HFFc6 (cell line): ENCODE data around the gene ATP2B3. TPM values are rescaled to one million over a fixed set of nuclear protein-coding genes. Genes with fewer than 3 reads are reported as not detected.
A peak's percentile ranks its signal among the peaks of the same experiment; 100 is the strongest.

Experiments
- DNase-seq: peaks from one replicate; pipeline ENCODE4 v3.0.0-alpha.2; 2018
- H3K27ac Mint-ChIP-seq: 2 replicates; pipeline ENCODE4 v1.8.0; 2020; ENCODE audit warnings: mild to moderate bottlenecking, mixed read lengths
- H3K27me3 Mint-ChIP-seq: 2 replicates; pipeline ENCODE4 v1.8.0; 2021; ENCODE audit warnings: mild to moderate bottlenecking, moderate library complexity, mixed read lengths; ENCODE audit not compliant: insufficient read depth
- H3K36me3 Mint-ChIP-seq: 2 replicates; pipeline ENCODE4 v1.8.0; 2021; ENCODE audit warnings: low read depth, mixed read lengths
- H3K4me1 Mint-ChIP-seq: 2 replicates; pipeline ENCODE4 v1.8.0; 2020; ENCODE audit warnings: low read depth, mixed read lengths
- H3K4me3 Mint-ChIP-seq: 2 replicates; pipeline ENCODE4 v1.8.0; 2020; ENCODE audit warnings: mild to moderate bottlenecking, moderate library complexity, mixed read lengths
- H3K9me3 Mint-ChIP-seq: 2 replicates; pipeline ENCODE4 v1.8.0; 2020; ENCODE audit warnings: mild to moderate bottlenecking, mixed read lengths
- total RNA-seq, 6 experiments: library from RNA; stranded (reverse); fragmentation: NEBNext Ultra II Directional; extraction: Animal tissue kit (Norgen Biotek cat#: 25700); gene quantifications; 2 replicates in 1 of 6; 3 replicates in 5 of 6; pipeline ENCODE4 v1.2.3, GENCODE V29; 2021
- TF ChIP-seq, protein P1 (sequence below): fragments of 200-600 bp; sonication (generic); IDR thresholded peaks from 2 replicates; pipeline ENCODE4 v1.5.0; 2021; ENCODE audit warnings: antibody characterized with exemption, mild to moderate bottlenecking

Gene ATP2B3
- total RNA-seq, 6 experiments from 2014 or later = not detected

DNA sequence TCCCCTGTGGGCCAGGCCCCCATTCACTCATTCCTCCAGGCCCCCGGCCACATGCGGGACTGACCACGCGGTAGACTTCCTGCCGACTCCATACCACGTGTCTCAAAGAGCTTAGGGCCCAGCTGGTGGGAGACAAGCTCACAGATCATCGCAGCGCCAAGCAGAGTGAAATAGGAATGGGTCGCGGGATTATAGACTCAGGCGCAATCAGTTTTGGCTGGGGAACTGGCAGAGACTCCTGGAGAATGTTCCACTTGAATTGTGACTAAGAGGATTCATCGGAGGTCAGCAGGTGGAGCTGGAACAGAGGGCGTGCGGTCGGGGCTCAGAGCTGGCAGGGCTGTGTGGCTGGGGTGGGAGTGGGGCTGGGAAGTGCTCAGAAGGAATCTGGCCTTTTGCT, 15.6 kb downstream of the ATP2B3 start:
- H3K4me1 Mint-ChIP-seq = no peaks in the 10 kb centered on the region
- H3K36me3 Mint-ChIP-seq = no peaks in the 10 kb centered on the region
- peaks cover 20% of the 10 kb centered on the region for H3K27me3 Mint-ChIP-seq
- no peaks in the 10 kb centered on the region for H3K9me3 Mint-ChIP-seq
- no peak for DNase-seq
- TF ChIP-seq, protein P1, sequence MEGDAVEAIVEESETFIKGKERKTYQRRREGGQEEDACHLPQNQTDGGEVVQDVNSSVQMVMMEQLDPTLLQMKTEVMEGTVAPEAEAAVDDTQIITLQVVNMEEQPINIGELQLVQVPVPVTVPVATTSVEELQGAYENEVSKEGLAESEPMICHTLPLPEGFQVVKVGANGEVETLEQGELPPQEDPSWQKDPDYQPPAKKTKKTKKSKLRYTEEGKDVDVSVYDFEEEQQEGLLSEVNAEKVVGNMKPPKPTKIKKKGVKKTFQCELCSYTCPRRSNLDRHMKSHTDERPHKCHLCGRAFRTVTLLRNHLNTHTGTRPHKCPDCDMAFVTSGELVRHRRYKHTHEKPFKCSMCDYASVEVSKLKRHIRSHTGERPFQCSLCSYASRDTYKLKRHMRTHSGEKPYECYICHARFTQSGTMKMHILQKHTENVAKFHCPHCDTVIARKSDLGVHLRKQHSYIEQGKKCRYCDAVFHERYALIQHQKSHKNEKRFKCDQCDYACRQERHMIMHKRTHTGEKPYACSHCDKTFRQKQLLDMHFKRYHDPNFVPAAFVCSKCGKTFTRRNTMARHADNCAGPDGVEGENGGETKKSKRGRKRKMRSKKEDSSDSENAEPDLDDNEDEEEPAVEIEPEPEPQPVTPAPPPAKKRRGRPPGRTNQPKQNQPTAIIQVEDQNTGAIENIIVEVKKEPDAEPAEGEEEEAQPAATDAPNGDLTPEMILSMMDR = no peak
- H3K4me3 Mint-ChIP-seq = no peak overlapping the region
- H3K27ac Mint-ChIP-seq = no peak overlapping the region

GRCh38 chrX:153537080-153537479, 19.6 kb downstream of the ATP2B3 start:
- TF ChIP-seq, protein P1 = no peak
- Mint-ChIP-seq H3K27me3 (peaks cover 9% of the 10 kb centered on the region), H3K4me1 (no peaks in the 10 kb centered on the region), H3K36me3 (no peaks in the 10 kb centered on the region), H3K9me3 (no peaks in the 10 kb centered on the region), H3K27ac (no peak overlapping the region), H3K4me3 (no peak overlapping the region)
- no peak for DNase-seq

DNA sequence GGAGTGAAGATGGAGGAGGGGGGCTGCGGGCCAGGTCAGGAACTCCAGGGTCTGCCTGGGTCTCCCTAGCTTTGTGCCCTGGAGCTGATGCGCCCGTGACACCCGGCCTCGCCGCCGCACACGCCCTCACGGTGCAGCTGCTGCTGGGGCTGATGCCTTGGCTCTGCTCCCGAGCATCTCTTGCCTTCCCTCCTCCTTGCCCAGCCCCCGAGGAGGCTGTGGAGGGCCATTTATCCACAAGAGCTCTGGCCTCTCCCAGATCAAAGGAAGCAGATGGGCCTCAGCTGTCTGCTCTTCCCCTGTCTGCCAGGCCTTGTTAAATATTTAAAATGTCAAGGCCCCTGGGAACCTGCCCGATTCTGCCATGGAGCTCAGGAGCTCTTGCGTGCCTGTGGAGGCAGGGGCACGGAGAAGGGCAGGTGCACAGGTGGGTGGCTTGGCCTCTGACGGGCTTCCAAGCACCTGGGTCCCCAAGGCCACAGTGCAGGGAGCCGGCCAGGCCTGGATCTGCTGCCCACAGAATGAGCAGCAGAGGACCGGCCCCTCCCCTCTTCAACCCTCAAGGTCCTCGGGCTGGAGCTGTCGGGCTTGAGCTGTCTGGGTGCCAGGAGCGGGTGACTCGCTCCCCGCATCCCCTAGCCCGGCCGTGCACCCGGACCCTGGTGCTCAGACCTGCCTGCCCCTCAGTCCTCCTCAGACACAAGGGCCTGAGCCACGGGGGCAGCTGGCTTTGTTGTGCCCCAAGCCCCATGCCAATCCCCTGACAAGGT, 20.3 kb downstream of the ATP2B3 start:
- DNase-seq = no peak
- peaks cover 10% of the 10 kb centered on the region for H3K27me3 Mint-ChIP-seq
- H3K27ac Mint-ChIP-seq = no peak overlapping the region
- TF ChIP-seq, protein P1 = no peak
- H3K9me3 Mint-ChIP-seq = no peaks in the 10 kb centered on the region
- no peak overlapping the region for H3K4me3 Mint-ChIP-seq
- H3K4me1 Mint-ChIP-seq = no peaks in the 10 kb centered on the region
- no peaks in the 10 kb centered on the region for H3K36me3 Mint-ChIP-seq

- Mint-ChIP-seq H3K36me3 (no peaks in the 10 kb centered on the region), H3K9me3 (no peaks in the 10 kb centered on the region), H3K27ac (no peak overlapping the region)
Measured at GRCh38 chrX:153538424-153538823, 21.0 kb downstream of the ATP2B3 start.

DNA sequence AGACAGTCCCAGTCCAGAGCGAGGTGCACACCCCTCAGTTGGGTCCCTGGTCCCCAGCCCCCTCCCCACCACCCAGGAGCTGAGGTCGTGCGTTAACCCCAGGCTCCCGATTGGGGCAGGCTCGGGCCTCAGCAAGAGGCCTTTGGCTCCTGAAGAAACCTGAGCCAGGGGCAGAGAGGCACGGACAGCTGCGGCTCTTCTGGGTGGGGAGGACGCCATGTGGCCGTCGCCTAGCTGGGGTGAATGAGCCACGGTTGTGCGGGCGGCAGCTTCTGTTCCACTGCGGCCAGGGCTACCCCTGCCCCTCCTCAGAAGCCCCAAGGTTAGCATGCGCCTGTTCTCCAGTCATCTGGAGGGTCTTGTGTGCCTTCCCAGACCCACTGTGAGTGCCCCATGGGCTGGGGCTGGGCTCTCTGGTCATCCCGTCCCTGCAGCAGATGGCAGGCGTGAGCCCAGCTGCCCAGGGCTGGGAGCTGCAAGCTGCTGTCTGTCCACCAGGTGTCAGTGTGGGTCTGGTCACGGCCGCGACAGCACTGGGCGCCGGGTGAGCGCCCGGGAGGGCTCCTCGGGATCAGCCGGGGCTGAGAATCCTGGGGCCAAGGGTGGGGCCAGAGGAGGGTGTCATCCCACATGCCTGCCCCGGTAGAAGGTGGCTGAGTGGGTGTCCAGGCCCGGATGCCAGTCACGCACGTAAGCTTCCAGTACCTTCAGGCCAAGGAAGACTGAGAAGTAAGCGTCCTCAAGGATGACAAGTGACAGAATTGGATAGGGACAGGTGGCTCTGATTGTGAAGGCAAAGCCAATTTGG, 21.9 kb downstream of the ATP2B3 start:
- no peak overlapping the region for H3K4me3 Mint-ChIP-seq
- H3K27ac Mint-ChIP-seq = no peak overlapping the region
- DNase-seq = peak; percentile 46
- H3K36me3 Mint-ChIP-seq = no peaks in the 10 kb centered on the region
- H3K4me1 Mint-ChIP-seq = no peaks in the 10 kb centered on the region
- TF ChIP-seq, protein P1 = peak; percentile 87
- peaks cover 9% of the 10 kb centered on the region for H3K27me3 Mint-ChIP-seq
- no peaks in the 10 kb centered on the region for H3K9me3 Mint-ChIP-seq

More at GRCh38 chrX:153538424-153538823, 21.0 kb downstream of the ATP2B3 start:
- H3K27me3 Mint-ChIP-seq = peaks cover 9% of the 10 kb centered on the region
- no peak overlapping the region for H3K4me3 Mint-ChIP-seq
- H3K4me1 Mint-ChIP-seq = no peaks in the 10 kb centered on the region
- TF ChIP-seq, protein P1 = no peak
- no peak for DNase-seq
